Activated CD4-positive, alpha-beta T cell treated with anti-CD3 and anti-CD28 coated beads for 24 hours (primary cell): ENCODE measurements around the gene HIBADH.

Source experiments
- DNase-seq, 2 donors: peaks; one replicate each; pipeline ENCODE4 v3.0.0-alpha.2; 2020; ENCODE audit warnings: low read depth in 2 of 2

Gene HIBADH

DNA sequence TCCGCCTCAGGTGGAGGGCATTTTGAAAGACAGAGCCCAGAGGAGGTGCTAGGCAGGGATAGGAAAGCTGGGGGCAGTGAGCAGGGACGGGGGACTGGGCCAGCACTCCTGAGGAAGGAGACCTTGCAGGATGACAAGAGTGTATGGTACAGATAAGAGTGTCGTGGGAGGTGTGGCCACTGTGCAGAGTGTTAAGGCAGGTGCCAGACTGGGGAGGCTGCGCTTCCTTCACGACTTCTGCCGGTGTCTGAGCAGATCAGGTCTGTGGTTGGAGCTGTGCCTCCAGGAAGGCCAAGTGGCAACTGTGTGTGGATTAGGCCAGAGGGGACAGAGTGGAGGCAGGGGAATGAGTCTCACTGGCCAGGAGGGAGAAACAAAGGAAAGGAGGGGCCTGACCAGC is 161.7 kb downstream of the HIBADH start:
- no peak for DNase-seq

DNA sequence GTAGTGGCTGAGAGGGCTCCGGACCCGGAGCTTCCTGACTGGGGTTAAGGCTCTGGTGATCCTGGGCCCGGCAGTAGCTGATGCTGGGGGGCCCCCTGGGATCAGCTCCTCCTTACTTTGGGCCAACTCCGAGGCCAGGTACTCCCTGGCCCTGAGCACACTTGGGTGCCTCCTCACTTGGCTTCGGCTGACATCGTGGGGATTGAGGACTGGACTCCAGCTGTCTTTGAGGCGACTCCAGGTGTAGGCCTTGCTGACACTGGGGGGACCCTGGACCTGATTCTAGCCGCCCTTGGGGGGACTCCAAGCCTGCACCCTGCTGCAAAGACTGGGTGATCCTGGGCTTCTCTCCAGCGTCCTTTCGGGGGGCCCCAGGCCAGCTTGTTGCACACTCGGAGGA is 170.5 kb downstream of the HIBADH start:
- no peak for DNase-seq

DNA sequence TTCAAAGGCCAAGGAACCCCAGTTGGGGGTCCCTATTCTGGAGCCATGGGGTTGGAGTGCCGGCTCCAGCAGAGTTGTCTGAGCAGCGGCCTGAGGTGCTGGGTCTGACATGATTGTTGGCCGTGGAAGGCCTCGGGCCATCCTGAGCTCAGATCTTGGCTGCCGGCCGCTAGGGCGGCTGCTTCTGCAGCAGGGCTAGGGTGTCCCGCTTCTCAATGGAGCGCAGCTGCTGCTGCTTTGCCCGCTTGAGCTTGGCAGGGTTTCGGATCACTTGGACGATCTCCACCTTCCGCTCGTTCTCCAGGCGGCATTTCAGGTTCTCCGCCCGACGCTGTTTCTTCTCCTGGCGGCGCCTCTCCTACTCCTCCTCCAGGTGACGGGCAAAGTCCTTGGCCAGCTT is 171.1 kb downstream of the HIBADH start:
- DNase-seq: no peak

DNA sequence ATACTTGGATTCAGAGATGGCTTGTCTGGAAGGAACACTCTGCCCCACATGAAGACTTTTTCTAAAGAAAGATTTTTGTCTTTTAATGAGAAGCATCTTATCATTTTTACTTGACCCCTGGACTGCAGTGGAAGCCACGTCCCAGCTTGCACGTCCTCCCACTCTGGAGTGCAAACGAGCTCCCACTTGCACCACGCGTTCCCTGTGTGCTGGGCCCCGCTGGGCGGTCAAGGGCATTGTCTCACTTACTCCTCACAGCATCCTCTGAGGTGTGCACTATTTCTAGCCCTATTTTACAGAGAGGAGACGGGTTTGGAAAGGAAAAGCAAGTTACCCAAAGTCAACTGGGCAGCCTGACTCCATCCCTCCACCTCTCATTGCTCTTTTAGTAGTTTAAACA is 175.2 kb downstream of the HIBADH start:
- no peak for DNase-seq

DNA sequence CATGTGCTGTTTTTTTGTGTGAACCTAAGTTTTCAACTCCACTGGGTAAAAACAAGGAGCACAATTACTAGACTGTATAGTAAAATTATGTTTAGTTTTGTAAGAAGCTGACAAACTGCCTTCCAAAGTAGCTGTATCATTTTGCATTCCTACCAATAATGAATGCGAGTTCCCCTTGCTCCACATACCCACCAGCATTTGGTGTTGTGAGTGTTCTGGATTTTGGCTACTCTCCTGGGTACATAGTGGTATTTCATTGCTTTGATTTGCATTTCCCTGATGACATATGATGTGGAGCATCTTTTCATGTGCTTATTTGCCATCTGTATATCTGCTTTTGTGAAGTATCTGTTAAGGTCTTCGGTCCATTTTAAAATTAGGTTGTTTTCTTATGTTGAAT is 178.2 kb downstream of the HIBADH start:
- DNase-seq: no peak

DNA sequence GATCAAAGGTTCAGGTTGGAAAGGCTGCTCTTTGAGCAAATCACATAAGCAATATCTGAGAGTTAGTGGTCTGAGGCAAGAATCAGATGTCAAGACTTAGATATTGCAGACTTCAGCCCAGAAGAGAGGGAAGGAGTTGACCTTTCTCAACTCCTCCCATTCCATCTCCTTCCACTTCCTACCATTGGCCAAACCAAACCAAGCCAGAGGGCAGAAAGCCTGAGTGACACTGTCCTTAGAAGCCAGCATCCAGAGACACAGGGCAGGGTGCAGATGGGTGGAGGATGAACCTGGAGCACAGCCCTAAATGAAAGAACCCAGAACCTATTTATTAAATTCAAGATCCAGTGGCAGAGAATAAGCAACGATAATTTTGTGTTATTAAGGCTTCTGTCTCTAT is 180.5 kb downstream of the HIBADH start:
- DNase-seq: no peak

DNA sequence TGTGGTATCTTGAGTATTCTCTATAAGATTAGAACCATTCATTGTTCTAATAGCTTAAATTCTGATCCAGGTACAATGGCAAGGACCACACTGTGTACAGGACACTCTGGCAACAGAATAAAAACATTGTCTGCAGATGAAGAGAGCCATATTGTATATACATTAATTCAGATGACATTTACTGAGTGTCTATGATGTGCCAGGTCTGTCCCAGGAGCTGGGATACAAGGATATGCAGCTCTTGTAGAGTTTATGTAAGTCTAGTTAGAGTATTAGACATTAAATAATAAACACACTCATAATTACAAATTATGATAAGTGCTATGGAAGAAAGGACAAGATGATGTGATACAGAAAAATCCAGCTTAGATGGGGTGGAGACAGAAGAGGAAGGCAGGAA is 184.1 kb downstream of the HIBADH start:
- DNase-seq: no peak

DNA sequence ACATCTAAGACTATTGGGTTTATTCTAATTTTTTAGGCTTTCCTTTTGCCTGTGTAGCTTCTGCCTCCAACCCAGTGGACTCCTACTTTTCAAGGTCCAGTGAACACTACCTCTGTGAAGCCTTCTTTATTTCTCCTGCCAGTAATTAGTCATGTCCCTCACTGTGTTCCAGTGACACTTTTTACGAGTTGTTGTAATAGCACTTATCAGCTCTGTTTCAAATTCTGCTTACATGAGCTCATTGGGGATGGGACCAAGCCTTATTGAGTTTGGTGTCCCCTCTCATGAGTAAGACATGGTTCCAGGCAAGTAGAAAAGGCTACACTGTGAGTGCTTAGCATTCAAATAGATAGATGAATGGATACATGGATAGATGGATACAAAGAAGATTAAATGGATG is 184.6 kb downstream of the HIBADH start:
- DNase-seq: no peak

DNA sequence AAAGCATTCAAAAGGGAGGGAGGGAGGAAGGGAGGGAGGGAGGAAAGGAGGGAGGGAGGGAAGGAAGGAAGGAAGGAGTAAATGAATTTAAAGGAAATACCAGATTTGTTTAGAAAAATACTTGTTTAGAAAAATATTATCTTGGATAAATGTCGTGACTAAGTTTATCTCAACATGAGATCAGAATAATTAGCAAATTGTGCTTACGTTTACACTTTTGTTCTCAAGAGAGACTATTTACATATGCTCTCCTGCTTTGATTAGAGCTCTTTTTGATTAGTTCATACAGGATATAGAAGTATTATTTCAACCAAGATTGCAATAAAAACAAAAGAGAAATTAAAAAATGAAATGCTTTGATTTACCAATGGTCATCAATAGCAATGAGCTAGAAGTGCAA is 186.2 kb downstream of the HIBADH start:
- no peak for DNase-seq
